Bone marrow (tissue), 2 donors: ENCODE data around the gene USP24.

Experiments
- DNase-seq, 2 donors: peaks; one replicate each; lab custom pipeline; 2025; lab: John Stamatoyannopoulos, UW

Gene USP24

GRCh38 chr1:55067914-55068313, 147.2 kb downstream of the USP24 start:
- DNase-seq = no peak

GRCh38 chr1:55067022-55067778, 148.0 kb downstream of the USP24 start:
- no peak for DNase-seq

GRCh38 chr1:55065648-55066047, 149.5 kb downstream of the USP24 start:
- no peak for DNase-seq

- DNase-seq = no peak
Observed at GRCh38 chr1:55064861-55065263, 150.3 kb downstream of the USP24 start.

DNA sequence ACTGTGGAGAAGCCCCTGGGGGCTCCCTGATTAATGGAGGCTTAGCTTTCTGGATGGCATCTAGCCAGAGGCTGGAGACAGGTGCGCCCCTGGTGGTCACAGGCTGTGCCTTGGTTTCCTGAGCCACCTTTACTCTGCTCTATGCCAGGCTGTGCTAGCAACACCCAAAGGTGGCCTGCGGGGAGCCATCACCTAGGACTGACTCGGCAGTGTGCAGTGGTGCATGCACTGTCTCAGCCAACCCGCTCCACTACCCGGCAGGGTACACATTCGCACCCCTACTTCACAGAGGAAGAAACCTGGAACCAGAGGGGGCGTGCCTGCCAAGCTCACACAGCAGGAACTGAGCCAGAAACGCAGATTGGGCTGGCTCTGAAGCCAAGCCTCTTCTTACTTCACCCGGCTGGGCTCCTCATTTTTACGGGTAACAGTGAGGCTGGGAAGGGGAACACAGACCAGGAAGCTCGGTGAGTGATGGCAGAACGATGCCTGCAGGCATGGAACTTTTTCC, 151.0 kb downstream of the USP24 start:
- no peak for DNase-seq

DNA sequence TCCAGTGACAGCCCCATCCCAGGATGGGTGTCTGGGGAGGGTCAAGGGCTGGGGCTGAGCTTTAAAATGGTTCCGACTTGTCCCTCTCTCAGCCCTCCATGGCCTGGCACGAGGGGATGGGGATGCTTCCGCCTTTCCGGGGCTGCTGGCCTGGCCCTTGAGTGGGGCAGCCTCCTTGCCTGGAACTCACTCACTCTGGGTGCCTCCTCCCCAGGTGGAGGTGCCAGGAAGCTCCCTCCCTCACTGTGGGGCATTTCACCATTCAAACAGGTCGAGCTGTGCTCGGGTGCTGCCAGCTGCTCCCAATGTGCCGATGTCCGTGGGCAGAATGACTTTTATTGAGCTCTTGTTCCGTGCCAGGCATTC, 151.6 kb downstream of the USP24 start:
- DNase-seq = no peak

- DNase-seq = no peak
Observed at GRCh38 chr1:55062801-55063576, 152.2 kb downstream of the USP24 start.

- no peak for DNase-seq
Observed at GRCh38 chr1:55061706-55062321, 153.3 kb downstream of the USP24 start.

DNA sequence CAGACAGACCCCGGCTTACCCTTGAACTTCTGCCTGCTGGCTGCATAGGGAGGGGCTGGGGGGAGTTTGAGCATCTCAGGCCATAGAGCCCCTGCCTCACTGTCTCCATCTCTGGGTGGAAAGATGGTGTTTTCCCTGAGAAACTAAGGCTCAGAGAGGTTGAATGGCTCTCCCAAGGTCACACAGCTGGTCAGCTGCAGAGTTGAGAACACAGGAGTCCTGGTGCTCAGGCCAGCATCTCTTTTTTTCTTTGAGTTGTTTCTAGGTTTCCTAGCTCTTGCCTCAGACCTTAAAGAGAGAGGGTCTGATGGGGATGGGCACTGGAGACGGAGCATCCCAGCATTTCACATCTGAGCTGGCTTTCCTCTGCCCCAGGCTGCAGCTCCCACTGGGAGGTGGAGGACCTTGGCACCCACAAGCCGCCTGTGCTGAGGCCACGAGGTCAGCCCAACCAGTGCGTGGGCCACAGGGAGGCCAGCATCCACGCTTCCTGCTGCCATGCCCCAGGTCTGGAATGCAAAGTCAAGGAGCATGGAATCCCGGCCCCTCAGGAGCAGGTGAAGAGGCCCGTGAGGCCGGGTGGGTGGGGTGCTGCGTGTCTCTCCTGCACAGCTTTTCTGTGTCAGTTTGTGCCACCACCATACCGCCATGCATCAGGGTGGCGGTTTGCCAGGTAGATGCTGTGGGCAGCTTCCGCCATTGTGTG, 154.0 kb downstream of the USP24 start:
- DNase-seq = no peak

GRCh38 chr1:55060133-55060999, 154.8 kb downstream of the USP24 start:
- no peak for DNase-seq

GRCh38 chr1:55059302-55060132, 155.6 kb downstream of the USP24 start:
- DNase-seq = no peak

- no peak for DNase-seq
Observed at GRCh38 chr1:55057956-55058298, 157.2 kb downstream of the USP24 start.

DNA sequence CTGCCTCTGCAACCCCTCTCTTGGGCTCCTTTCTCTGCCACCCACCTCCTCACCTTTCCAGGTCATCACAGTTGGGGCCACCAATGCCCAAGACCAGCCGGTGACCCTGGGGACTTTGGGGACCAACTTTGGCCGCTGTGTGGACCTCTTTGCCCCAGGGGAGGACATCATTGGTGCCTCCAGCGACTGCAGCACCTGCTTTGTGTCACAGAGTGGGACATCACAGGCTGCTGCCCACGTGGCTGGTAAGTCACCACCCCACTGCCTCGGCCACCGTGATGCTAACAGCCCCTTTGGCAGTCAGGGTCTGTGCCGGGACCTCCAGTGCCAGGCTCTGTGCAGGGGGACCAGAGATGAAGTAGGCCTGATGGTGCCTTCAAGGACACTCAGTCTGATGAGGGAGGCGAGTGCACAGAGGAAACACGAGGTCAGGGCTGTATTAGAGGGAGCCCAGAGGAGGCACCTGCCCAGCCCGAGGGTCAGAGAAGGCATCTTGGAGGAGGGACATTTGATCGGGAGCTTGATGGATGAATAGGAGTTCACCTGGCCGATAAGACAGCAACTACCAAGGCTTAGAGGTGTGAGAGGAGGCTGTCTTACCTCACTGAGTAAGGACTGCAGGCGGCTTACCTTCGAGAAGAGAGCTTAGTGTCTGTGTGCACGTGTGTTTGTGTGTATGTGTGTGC, 157.8 kb downstream of the USP24 start:
- no peak for DNase-seq

GRCh38 chr1:55056632-55056992, 158.6 kb downstream of the USP24 start:
- no peak for DNase-seq

DNA sequence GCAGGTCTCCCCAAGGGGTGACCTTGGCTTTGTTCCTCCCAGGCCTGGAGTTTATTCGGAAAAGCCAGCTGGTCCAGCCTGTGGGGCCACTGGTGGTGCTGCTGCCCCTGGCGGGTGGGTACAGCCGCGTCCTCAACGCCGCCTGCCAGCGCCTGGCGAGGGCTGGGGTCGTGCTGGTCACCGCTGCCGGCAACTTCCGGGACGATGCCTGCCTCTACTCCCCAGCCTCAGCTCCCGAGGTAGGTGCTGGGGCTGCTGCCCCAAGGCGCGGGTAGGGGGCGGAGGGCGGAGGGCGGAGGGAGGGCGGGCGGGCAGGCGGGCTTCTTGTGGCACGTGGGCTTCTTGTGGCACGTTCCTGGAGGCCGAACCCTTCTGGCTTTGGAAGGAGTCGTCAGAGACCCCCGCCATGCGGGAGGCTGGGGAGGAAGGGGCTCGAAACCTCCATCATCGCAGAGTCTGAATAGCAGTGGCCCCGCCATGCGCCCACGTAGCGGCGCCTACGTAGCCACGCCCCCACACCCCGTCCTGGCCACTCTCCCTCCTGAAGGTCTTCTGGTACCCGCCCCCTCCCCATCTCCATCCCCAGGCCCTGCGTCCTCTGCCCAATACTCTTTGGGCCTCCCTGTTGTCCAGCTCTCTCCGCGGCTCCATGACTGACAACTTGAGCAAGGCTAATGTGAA, 159.1 kb downstream of the USP24 start:
- no peak for DNase-seq

- DNase-seq = no peak
Observed at GRCh38 chr1:55055084-55055882, 159.9 kb downstream of the USP24 start.

DNA sequence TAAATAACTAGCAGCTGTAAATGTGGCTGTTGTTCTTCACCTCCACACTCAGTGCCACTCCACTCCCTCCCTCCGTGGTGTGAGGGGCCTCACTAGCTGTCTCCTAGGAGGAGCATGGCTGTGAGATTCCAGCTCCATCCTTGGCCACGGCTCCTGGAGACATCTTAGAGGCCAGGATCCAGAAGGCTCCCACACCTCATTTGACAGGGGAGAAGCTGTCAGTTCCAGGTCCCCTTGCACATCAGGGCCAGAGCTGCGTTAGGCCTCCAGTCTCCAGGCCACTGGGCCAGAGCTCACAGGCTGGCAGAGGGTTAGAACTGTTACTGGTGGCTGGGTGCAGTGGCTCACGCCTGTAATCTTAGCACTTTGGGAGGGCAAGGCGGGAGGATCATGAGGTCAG, 160.8 kb downstream of the USP24 start:
- DNase-seq = no peak

DNA sequence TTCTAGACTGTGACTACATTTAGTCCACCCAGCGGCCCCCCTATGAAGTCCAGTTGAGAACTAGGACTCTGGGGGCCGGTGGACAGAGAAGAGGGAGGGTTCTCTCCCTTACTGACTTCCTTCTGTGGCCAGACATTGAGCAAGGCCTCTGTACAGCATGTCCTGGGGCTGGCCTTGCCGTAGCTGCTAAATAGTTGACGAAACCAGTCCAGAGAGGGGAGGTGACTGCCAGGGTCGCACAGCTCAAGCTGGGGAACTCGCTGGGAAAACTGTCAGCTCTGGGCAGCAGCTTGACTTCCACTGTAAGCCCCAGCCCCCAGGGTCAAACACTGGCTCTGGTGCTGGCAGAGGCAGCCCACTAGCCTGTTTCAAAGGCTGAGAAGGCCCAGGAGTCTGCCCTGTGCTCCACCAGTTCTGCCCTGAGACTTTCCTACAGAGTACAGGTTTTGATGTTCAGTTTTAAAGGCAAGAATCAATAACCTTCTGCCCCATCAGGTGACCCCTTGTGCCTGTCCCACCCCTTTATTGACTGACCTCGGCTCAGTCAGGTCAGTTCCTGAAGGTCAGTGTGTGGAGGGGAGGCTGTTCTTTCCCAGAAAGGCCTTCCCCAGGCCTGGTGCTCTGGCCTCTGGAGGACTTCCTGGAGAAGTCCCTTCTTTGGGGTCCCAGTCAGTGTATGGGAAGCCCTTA, 161.8 kb downstream of the USP24 start:
- no peak for DNase-seq
